OCI-LY7 (cell line): ENCODE data around the gene MAP4K2. TPM values are rescaled to one million over a fixed set of nuclear protein-coding genes. Genes with fewer than 3 reads are reported as not detected.
A peak's percentile ranks its signal among the peaks of the same experiment; 100 is the strongest.

Experiments
- BruUV-seq: library from RNA; stranded (reverse); fragments of 400-500 nt; replicated peaks from 2 replicates; lab custom pipeline; 2021; lab: Mats Ljungman, UMichigan
- CTCF ChIA-PET: fragments of 300-600 bp; sonication (Branson Sonifier 250); formaldehyde crosslinking; loops from one replicate; lab custom pipeline; 2022; ENCODE audit warnings: antibody characterized with exemption; ENCODE audit not compliant: unreplicated experiment; lab: Charles Lee
- POLR2A ChIA-PET: fragments of 300-600 bp; sonication (Branson Sonifier 250); formaldehyde crosslinking; loops from one replicate; lab custom pipeline; 2022; ENCODE audit warnings: antibody characterized with exemption; lab: Charles Lee
- DNase-seq: peaks from one replicate; pipeline ENCODE4 v3.0.0-alpha.2; 2015; ENCODE audit warnings: low spot score
- H2AFZ ChIP-seq: fragments of 200-600 bp; sonication (generic), shearing (Covaris generic); 2 replicates; pipeline ENCODE4 v1.6.1; 2014; ENCODE audit warnings: mild to moderate bottlenecking, antibody characterized with exemption, low read length, moderate library complexity
- H3K27ac ChIP-seq: fragments of 200-600 bp; sonication (generic); 2 replicates; pipeline ENCODE4 v1.5.1; 2014; ENCODE audit warnings: mixed run types, low read depth, mild to moderate bottlenecking, moderate library complexity, low read length, inconsistent platforms; ENCODE audit not compliant: poor library complexity, severe bottlenecking
- H3K36me3 ChIP-seq: fragments of 200-600 bp; sonication (generic); 2 replicates; pipeline ENCODE4 v1.6.1; 2014; ENCODE audit warnings: mild to moderate bottlenecking, antibody characterized with exemption, low read length, moderate library complexity, mixed read lengths; ENCODE audit not compliant: insufficient read depth
- H3K4me1 ChIP-seq: fragments of 200-600 bp; sonication (generic); 2 replicates; pipeline ENCODE4 v1.5.1; 2014; ENCODE audit warnings: mild to moderate bottlenecking, low read length; ENCODE audit not compliant: insufficient read depth, poor library complexity, severe bottlenecking
- H3K4me2 ChIP-seq: fragments of 200-600 bp; sonication (generic); 2 replicates; pipeline ENCODE4 v1.6.1; 2014; ENCODE audit warnings: mild to moderate bottlenecking, low read length
- H3K4me3 ChIP-seq: fragments of 200-600 bp; sonication (generic); 2 replicates; pipeline ENCODE4 v1.5.1; 2014; ENCODE audit warnings: mild to moderate bottlenecking, low read depth, low read length; ENCODE audit not compliant: poor library complexity, severe bottlenecking
- H3K79me2 ChIP-seq: fragments of 200-600 bp; sonication (generic); 2 replicates; pipeline ENCODE4 v1.6.1; 2016; ENCODE audit warnings: low read depth, mild to moderate bottlenecking, low read length, moderate library complexity, mixed read lengths; ENCODE audit not compliant: insufficient read depth
- H3K9me2 ChIP-seq: fragments of 200-600 bp; sonication (generic); 2 replicates; pipeline ENCODE4 v1.6.1; 2016; ENCODE audit warnings: mild to moderate bottlenecking, low read length, mixed read lengths; ENCODE audit not compliant: insufficient read depth
- H3K9me3 ChIP-seq: fragments of 200-600 bp; sonication (generic); 2 replicates; pipeline ENCODE4 v1.6.1; 2014; ENCODE audit warnings: mild to moderate bottlenecking, mixed run types, low read length, mixed read lengths
- H4K20me1 ChIP-seq: fragments of 200-600 bp; sonication (generic); 2 replicates; pipeline ENCODE4 v1.6.1; 2014; ENCODE audit warnings: mild to moderate bottlenecking, antibody characterized with exemption, low read length, moderate library complexity, mixed read lengths; ENCODE audit not compliant: insufficient read depth
- EZH2phosphoT487 ChIP-seq: fragments of 200-600 bp; sonication (generic); IDR thresholded peaks from 2 replicates; pipeline ENCODE4 v1.6.1; 2018; ENCODE audit warnings: low read depth, borderline replicate concordance, mild to moderate bottlenecking, mixed run types, antibody characterized with exemption, low read length, moderate library complexity, mixed read lengths
- intact Hi-C: fragments of 100-400 bp; cut with micrococcal nuclease; formaldehyde crosslinking; loops from one replicate; pipeline ENCODE4 v1.10.0; 2022; ENCODE audit not compliant: unreplicated experiment
- total RNA-seq, 2 experiments: library from RNA; depleted of rRNA in 1 of 2; stranded (reverse); fragments of >200 nt in 1 of 2; shearing (Covaris generic) in 1 of 2; gene quantifications; 2 replicates each; pipeline ENCODE4 v1.2.3, GENCODE V29; 2014 to 2022
- TF ChIP-seq, protein P1 (sequence below): fragments of 200-600 bp; sonication (generic); conservative IDR thresholded peaks from 2 replicates; pipeline ENCODE4 v1.5.1; 2014; ENCODE audit warnings: mild to moderate bottlenecking, antibody characterized with exemption, low read length, moderate library complexity, mixed read lengths

Gene MAP4K2
- total RNA-seq, 2 experiments from 2014 or later: 110 to 115 TPM

DNA sequence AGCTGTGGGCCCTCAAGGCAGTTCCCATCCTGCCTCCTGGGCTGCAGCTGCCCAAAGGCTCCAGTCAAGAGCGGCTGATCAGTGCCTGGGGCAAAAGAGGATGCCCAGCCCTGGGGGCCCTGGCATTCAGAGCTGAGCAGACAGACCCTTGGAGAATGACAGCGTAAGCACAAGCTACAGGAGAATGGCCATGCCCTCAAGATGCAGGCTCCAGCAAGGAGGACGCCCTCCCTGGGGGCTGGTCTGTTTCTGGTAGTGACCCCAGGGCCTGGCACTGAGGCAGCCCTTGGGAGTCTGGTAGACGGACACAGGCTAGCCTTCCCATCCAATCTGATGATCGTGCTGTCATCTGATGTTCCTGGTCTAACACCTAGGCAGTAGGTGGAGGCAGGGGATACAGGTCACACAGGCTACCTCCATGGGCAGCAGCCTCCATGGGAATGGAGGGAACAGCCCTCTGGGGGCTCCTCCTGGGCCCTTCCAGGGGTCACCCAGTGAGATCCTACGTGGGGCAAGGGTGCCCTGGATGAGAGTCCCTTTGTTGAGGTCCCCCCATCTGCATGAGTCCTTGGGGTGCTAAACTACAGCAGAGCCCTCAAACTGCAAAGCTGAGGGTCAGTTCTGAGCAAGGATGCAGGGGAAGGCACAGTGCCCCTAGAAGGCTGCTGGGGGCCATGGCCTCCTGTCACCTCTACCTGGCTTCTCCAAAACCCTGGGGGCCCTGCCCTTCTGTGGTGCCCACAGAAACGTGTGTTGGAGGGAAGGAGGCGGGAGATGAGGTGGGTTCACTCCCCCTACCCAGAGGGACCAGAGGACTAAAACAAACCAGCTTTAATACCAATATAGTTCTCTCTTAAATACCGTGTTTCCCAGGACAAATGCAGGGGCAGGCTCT lies 14.4 kb downstream of the MAP4K2 start:
- no peak for DNase-seq
- intact Hi-C loops: loop anchor here (5.0 kb wide), 1 partner anchor 104 kb away; no protein-coding TSS in a partner anchor
- Histone ChIP-seq H3K79me2 (no peaks in the 10 kb centered on the region), H4K20me1 (no peaks in the 10 kb centered on the region), H3K4me2 (no peak overlapping the region), H3K27ac (no peak overlapping the region), H3K9me2 (no peaks in the 10 kb centered on the region), H3K4me1 (peaks cover 7% of the 10 kb centered on the region), H3K36me3 (peaks cover 62% of the 10 kb centered on the region), H3K4me3 (no peak overlapping the region), H3K9me3 (no peaks in the 10 kb centered on the region), H2AFZ (no peak overlapping the region)
- no TSS peak for BruUV-seq
- CTCF ChIA-PET: no interaction called here
- POLR2A ChIA-PET: no interaction called here
- TF ChIP-seq, protein P1, sequence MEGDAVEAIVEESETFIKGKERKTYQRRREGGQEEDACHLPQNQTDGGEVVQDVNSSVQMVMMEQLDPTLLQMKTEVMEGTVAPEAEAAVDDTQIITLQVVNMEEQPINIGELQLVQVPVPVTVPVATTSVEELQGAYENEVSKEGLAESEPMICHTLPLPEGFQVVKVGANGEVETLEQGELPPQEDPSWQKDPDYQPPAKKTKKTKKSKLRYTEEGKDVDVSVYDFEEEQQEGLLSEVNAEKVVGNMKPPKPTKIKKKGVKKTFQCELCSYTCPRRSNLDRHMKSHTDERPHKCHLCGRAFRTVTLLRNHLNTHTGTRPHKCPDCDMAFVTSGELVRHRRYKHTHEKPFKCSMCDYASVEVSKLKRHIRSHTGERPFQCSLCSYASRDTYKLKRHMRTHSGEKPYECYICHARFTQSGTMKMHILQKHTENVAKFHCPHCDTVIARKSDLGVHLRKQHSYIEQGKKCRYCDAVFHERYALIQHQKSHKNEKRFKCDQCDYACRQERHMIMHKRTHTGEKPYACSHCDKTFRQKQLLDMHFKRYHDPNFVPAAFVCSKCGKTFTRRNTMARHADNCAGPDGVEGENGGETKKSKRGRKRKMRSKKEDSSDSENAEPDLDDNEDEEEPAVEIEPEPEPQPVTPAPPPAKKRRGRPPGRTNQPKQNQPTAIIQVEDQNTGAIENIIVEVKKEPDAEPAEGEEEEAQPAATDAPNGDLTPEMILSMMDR: no peak
- no peak for TF ChIP-seq EZH2phosphoT487

DNA sequence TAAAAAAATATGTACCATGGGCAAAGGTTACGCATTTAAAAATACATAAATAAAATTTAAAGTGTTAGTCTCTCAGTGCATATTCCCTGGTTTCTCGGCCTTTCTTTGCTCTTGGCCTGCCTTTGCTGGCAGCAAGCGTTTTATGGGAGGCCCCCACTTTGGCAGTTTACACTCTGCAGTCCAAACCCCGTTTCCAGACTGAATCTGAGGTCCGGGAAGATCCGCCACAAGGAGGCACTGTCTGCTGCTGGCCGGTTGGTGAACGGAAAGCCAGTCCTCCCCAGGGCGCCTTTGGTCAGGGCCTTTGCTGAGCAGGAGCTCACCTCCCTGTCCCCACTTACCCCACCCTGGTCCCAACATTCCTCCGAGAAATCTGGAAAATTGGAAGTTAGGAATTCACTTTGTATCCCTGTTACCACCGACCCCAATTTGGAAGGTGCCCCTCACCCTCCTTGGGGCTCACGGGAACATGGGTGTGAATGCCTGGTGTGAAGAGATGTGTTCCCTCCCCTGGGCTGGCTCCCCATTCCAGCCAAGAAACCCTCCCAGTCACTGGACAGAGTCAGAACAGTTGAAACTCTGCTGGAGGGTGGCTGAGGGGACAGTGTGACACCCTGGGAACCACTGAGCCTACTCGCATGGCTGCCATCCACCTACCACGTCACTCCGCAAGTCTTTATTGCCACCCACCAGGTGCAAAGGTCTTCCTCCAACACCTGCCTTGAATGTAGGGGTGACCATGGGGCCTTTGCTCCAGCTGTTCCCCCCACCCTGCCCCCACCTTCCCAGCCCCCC lies 15.3 kb downstream of the MAP4K2 start:
- no peak overlapping the region for H2AFZ ChIP-seq
- ChIA-PET POLR2A (interaction anchor here (0.5 kb wide), 1 partner anchor 58 kb away, joined by 3 read pairs; no protein-coding TSS in a partner anchor), CTCF (no interaction called here)
- no TSS peak for BruUV-seq
- H3K79me2 ChIP-seq: no peaks in the 10 kb centered on the region
- H3K27ac ChIP-seq: peak overlapping the region; percentile 6
- H3K4me3 ChIP-seq: no peak overlapping the region
- H3K4me2 ChIP-seq: no peak overlapping the region
- H3K9me3 ChIP-seq: no peaks in the 10 kb centered on the region
- H3K9me2 ChIP-seq: no peaks in the 10 kb centered on the region
- peak; percentile 63 for DNase-seq
- H3K36me3 ChIP-seq: peaks cover 56% of the 10 kb centered on the region
- TF ChIP-seq, protein P1: peak; percentile 98
- no peak for TF ChIP-seq EZH2phosphoT487
- peaks cover 14% of the 10 kb centered on the region for H3K4me1 ChIP-seq
- H4K20me1 ChIP-seq: no peaks in the 10 kb centered on the region
- intact Hi-C loops: loop anchor here (2.0 to 5.0 kb wide), 3 partner anchors 15 to 105 kb away; partner anchors contain the start of genes CDC42BPG and MAP4K2
